Measurements from ENCODE around the gene ZNF92.
"Not testable (repeated sequence)": the region's sequence is repeated elsewhere in the genome, so short reads cannot be mapped to it uniquely, and the experiment has no call there.

Gene ZNF92

DNA sequence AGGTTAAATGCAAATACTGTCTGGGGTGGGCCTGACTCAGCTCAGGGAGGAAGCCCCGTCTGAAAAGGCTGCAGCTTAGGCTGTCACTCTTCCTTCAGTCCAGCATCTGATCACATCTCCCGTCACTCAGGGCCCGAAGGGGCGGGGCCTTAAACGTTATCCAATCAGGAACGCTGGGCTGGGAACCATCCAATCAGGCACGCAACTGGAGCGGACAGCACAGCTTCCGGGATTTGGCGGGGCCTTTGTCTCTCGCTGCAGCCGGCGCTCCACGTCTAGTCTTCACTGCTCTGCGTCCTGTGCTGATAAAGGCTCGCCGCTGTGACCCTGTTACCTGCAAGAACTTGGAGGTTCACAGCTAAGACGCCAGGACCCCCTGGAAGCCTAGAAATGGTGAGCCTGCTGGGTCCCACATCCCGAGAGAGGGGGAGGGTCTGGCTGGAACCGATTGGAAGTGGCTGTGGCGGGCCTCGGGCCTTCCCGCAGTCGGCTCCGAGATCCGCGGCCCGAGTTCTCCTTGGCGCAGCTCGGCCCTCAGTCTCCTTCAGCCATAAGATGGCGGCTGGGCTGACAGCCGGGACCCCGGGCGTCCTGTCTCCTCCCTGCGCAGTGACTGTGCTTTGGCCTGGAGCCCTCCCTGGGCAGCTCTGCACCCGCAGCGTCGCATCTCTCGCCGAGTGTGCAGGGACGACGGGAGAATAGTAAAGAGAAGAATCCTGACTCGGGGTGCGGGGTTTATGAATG lies at the start of gene ZNF92:
Gene ZNF92, plus strand, starts transcription at position 248 of the 744 bp plus-strand sequence. Its CDS starts 143 bp downstream, at position 391.
- H3K36me3 ChIP-seq, result peaks cover 0 to 9% (median 7%) of the 10 kb centered on the region in 3 donors
- intact Hi-C loops (cut with DNase I; ENCODE audit: low total_unique reads), result no loop called here
- no peak for TF ChIP-seq CTCF (IDR thresholded peaks at IDR 0.05)

GRCh38 chr7:65325793-65326432 lies 47.7 kb upstream of the ZNF92 start:
- intact Hi-C loops (cut with DNase I; ENCODE audit: low total_unique reads), result no loop called here
- Histone ChIP-seq H3K27me3 (no peaks in the 10 kb centered on the region), H3K4me3 (no peak overlapping the region), H3K27ac (no peak overlapping the region), H3K36me3 (no peaks in the 10 kb centered on the region), H3K9me3 (no peaks in the 10 kb centered on the region), H3K4me1 (no peaks in the 10 kb centered on the region)
- DNase-seq, result no peak
- TF ChIP-seq CTCF (IDR thresholded peaks at IDR 0.05), result no peak

More for the DNA sequence above, at the start of gene ZNF92:
- Histone ChIP-seq H3K27me3 (no peaks in the 10 kb centered on the region), H3K9me3 (no peaks in the 10 kb centered on the region), H3K4me3 (peak within 1 kb of the TSS; percentile 79 to 87), H3K27ac (peak within 1 kb of the TSS; percentile 73 to 83), H3K4me1 (peaks cover 0 to 38% (median 16%) of the 10 kb centered on the region in 4 donors)
- DNase-seq, result peak; percentile 98

DNA sequence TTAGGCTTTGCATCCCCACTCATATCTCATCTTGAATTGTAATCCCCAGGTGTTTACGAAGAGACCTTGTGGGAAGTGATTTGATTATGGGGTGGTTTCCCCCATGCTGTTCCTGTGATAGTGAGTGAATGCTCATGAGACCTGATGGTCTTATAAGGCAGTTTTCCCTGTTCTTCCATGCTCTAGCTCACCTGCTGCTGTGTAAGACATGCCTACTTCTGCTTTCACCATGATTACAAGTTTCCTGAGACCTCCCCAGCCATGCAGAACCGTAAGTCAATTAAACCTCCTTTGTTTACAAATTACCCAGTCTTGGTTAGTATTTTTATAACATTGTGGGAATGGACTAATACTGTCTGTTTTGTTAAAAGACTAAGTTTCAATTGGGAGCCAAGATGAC lies 35.3 kb upstream of the ZNF92 start:
- Histone ChIP-seq H3K36me3 (no peaks in the 10 kb centered on the region), H3K9me3 (no peaks in the 10 kb centered on the region), H3K4me3 (no peak overlapping the region), H3K27ac (no peak overlapping the region), H3K4me1 (no peaks in the 10 kb centered on the region), H3K27me3 (no peaks in the 10 kb centered on the region)
- DNase-seq, result no peak
- TF ChIP-seq CTCF (IDR thresholded peaks at IDR 0.05), result no peak
- intact Hi-C loops (cut with DNase I; ENCODE audit: low total_unique reads), result no loop called here

- no peaks in the 10 kb centered on the region for H3K36me3 ChIP-seq
- intact Hi-C loops (cut with DNase I; ENCODE audit: low total_unique reads), result no loop called here
- H3K27me3 ChIP-seq, result no peaks in the 10 kb centered on the region
- no peak for TF ChIP-seq CTCF (IDR thresholded peaks at IDR 0.05)
- no peak overlapping the region for H3K4me3 ChIP-seq
- no peak for DNase-seq
- no peaks in the 10 kb centered on the region for H3K4me1 ChIP-seq
- H3K27ac ChIP-seq, result no peak overlapping the region
- H3K9me3 ChIP-seq, result no peaks in the 10 kb centered on the region
Measured at GRCh38 chr7:65339257-65339656, 34.4 kb upstream of the ZNF92 start.

DNA sequence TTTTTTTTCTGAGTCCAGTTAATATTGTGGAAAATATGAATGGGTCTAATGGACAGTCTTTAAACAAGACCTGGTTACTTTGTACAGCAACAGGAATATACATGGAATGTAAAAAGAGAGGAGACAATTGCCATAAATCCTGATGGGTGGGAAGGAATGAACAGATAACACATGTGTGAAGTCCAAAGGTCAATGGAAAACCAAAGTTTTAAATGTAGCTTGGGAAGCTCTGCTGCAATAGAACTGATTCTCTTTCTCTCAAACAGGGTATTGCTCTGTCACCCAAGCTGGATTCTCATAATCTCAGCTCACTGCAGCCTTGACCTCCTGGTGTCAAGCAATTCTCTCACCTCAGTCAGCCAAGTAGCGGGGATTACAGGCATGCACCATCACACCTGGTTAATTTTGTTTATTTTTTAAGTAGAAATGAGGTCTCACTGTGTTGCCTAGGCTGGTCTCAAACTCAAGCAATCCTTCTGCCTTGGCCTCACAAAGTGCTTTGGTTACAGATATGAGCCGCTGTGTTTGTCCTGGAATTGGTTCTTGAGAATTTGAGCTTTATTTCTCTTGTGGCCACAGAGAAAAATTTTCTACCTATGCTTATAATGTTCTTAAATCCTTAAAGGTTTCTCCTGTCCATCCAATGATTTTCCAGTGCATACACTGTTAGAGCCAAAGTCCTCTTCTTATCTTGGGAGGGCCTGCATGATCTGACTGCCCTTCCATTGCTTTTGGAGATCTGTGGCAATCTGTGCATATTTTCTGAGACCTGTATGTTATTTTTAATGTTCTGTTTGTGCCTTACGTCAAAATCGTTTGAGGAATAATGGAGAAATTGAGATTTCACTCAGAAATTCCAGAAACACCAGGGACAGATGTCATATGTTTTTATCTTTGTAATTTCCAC lies 30.7 kb upstream of the ZNF92 start:
- Histone ChIP-seq H3K27me3 (no peaks in the 10 kb centered on the region), H3K9me3 (no peaks in the 10 kb centered on the region), H3K36me3 (no peaks in the 10 kb centered on the region), H3K27ac (no peak overlapping the region), H3K4me1 (no peaks in the 10 kb centered on the region), H3K4me3 (no peak overlapping the region)
- intact Hi-C loops (cut with DNase I; ENCODE audit: low total_unique reads), result no loop called here
- no peak for DNase-seq
- no peak for TF ChIP-seq CTCF (IDR thresholded peaks at IDR 0.05)

DNA sequence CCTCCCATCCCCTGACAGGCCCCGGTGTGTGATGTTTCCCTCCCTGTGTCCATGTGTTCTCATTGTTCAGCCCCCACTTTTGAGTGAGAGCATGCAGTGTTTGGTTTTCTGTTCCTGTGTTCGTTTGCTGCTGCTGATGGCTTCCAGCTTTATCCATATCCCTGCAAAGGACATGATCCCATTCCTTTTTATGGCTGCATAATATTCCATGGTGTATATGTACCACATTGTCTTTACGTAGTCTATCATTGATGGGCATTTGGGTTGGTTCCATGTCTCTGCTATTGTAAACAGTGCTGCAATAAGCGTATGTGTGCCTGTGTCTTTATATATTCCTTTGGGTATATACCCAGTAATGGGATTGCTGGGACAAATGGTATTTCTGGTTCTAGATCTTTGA lies 29.1 kb upstream of the ZNF92 start:
- H3K36me3 ChIP-seq; H3K4me1 ChIP-seq; H3K9me3 ChIP-seq; H3K27me3 ChIP-seq; H3K27ac ChIP-seq; DNase-seq; intact Hi-C loops (cut with DNase I; ENCODE audit: low total_unique reads); H3K4me3 ChIP-seq: not testable (repeated sequence)
